Keratinocyte (primary cell): ENCODE measurements around the gene ITIH5. TPM values are rescaled to one million over a fixed set of nuclear protein-coding genes. Genes with fewer than 3 reads are reported as not detected.

Experiments
- DNase-seq: peaks from one replicate; pipeline ENCODE4 v3.0.0-alpha.2; 2011; ENCODE audit warnings: low read depth, missing footprints, low spot score
- FAIRE-seq: peaks from 2 replicates; lab custom pipeline; 2011; peaks lifted over from hg19 to GRCh38; lab: Jason Lieb, UNC
- H2AFZ ChIP-seq: 2 replicates; pipeline ENCODE4 v1.6.0; 2012; ENCODE audit warnings: low read length, control low read depth, inconsistent platforms; ENCODE audit not compliant: control insufficient read depth
- H3K27ac ChIP-seq: 2 replicates; pipeline ENCODE4 v1.5.1; 2011; ENCODE audit warnings: low read length; ENCODE audit not compliant: control insufficient read depth, insufficient read depth
- H3K27me3 ChIP-seq: 3 replicates; pipeline ENCODE4 v1.6.0; 2011; ENCODE audit warnings: low read length; ENCODE audit not compliant: control insufficient read depth, insufficient read depth; ENCODE audit errors: extremely low read depth
- H3K36me3 ChIP-seq, 2 experiments: 2 replicates in 1 of 2; 3 replicates in 1 of 2; pipeline ENCODE4 v1.5.1; 2011; ENCODE audit warnings: low read length in 2 of 2, mild to moderate bottlenecking in 1 of 2; ENCODE audit not compliant: control insufficient read depth in 2 of 2, insufficient read depth in 2 of 2; ENCODE audit errors: extremely low read depth in 1 of 2
- H3K4me1 ChIP-seq: 3 replicates; pipeline ENCODE4 v1.5.1; 2011; ENCODE audit warnings: low read length; ENCODE audit not compliant: control insufficient read depth, insufficient read depth; ENCODE audit errors: extremely low read depth
- H3K4me2 ChIP-seq: 3 replicates; pipeline ENCODE4 v1.6.0; 2011; ENCODE audit warnings: low read depth, low read length; ENCODE audit not compliant: control insufficient read depth, insufficient read depth; ENCODE audit errors: extremely low read depth
- H3K4me3 ChIP-seq, 3 experiments: fragments of 200-600 bp in 1 of 3; sonication (generic) in 1 of 3; 2 replicates in 2 of 3; 3 replicates in 1 of 3; pipeline ENCODE4 v1.5.1; 2011 to 2016; ENCODE audit warnings: low read length in 3 of 3, mild to moderate bottlenecking in 3 of 3, control low read depth in 2 of 3, inconsistent platforms in 1 of 3, low read depth in 1 of 3, mixed read lengths in 1 of 3, mixed run types in 1 of 3, moderate library complexity in 1 of 3; ENCODE audit not compliant: control insufficient read depth in 2 of 3, insufficient read depth in 2 of 3; ENCODE audit errors: extremely low read depth in 1 of 3
- H3K79me2 ChIP-seq: 2 replicates; pipeline ENCODE4 v1.6.0; 2012; ENCODE audit warnings: low read length; ENCODE audit not compliant: control insufficient read depth, insufficient read depth
- H3K9ac ChIP-seq: 3 replicates; pipeline ENCODE4 v1.6.0; 2011; ENCODE audit warnings: low read length; ENCODE audit not compliant: control insufficient read depth, insufficient read depth; ENCODE audit errors: extremely low read depth
- H3K9me1 ChIP-seq: 3 replicates; pipeline ENCODE4 v1.6.0; 2011; ENCODE audit warnings: low read length; ENCODE audit not compliant: control insufficient read depth, insufficient read depth; ENCODE audit errors: extremely low read depth
- H3K9me3 ChIP-seq: 2 replicates; pipeline ENCODE4 v1.5.1; 2012; ENCODE audit warnings: low read depth, low read length; ENCODE audit not compliant: control insufficient read depth
- H4K20me1 ChIP-seq: 3 replicates; pipeline ENCODE4 v1.6.0; 2011; ENCODE audit warnings: low read length; ENCODE audit not compliant: control insufficient read depth, insufficient read depth; ENCODE audit errors: extremely low read depth
- EZH2 ChIP-seq: IDR thresholded peaks from one replicate; pipeline ENCODE4 v1.6.1; 2012; ENCODE audit warnings: inconsistent platforms, mild to moderate bottlenecking, low read length, moderate library complexity
- dilution Hi-C: fragments of 300-500 bp; cut with MboI; formaldehyde crosslinking; loops from one replicate; pipeline ENCODE4 v1.7.0; 2020; ENCODE audit warnings: low sequenced_read_pairs; ENCODE audit not compliant: extremely low pct_ligation_motif_present
- polyA plus RNA-seq, 5 experiments: library from polyadenylated mRNA; depleted of rRNA in 3 of 5; stranded (reverse) in 3 of 5; stranded (forward) in 1 of 5; unstranded in 1 of 5; fragments of >200 nt; gene quantifications; 1 replicate in 1 of 5; 2 replicates in 3 of 5; 3 replicates in 1 of 5; pipeline versions ENCODE4 v1.2.1 to v1.2.3, GENCODE V29; 2011 to 2012; ENCODE audit warnings: missing spikeins in 2 of 5, low read depth in 1 of 5, low replicate concordance in 1 of 5
- TF ChIP-seq, protein P1 (sequence below), 3 experiments: IDR thresholded peaks in 1 of 3; conservative IDR thresholded peaks in 1 of 3; optimal IDR thresholded peaks in 1 of 3; 2 replicates in 2 of 3; 3 replicates in 1 of 3; pipeline versions ENCODE3 to v1.5.1; 2011; ENCODE audit warnings: low read length in 3 of 3, mild to moderate bottlenecking in 3 of 3, moderate library complexity in 2 of 3, control low read depth in 1 of 3, inconsistent platforms in 1 of 3; ENCODE audit not compliant: insufficient read depth in 2 of 3; ENCODE audit errors: extremely low read depth in 1 of 3

Gene ITIH5
- polyA plus RNA-seq, 1 donor (not counting 4 experiments of a cell fraction or from before 2014, with no cell fraction given) = not detected

DNA sequence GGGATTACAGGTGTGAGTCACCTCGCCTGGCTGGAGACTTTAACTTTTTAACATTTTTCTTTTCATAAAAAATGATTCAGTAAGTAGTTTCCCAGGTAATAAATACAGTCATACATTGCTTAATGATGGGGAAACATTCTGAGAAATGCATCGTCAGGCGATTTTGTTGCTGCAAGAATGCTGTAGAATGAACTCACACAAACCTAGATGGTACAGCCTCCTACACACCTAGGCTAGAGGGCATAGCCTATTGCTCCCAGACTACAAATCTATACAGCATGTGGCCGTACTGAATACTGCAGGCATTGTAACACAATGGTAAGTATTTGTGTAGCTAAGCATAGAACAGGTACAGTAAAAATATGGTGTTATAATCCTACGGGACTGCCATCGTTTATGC is 147.4 kb downstream of the ITIH5 start:
- Histone ChIP-seq H3K27me3 (peaks cover 2% of the 10 kb centered on the region), H3K9me3 (no peaks in the 10 kb centered on the region), H3K79me2 (no peaks in the 10 kb centered on the region), H3K4me3 (no peak overlapping the region), H4K20me1 (no peaks in the 10 kb centered on the region), H3K9me1 (no peaks in the 10 kb centered on the region), H3K9ac (no peak overlapping the region), H2AFZ (no peak overlapping the region), H3K4me1 (no peaks in the 10 kb centered on the region), H3K4me2 (no peak overlapping the region), H3K36me3 (no peaks in the 10 kb centered on the region), H3K27ac (no peak overlapping the region)
- FAIRE-seq (no peak), DNase-seq (no peak)
- no peak for TF ChIP-seq EZH2
- TF ChIP-seq, protein P1, sequence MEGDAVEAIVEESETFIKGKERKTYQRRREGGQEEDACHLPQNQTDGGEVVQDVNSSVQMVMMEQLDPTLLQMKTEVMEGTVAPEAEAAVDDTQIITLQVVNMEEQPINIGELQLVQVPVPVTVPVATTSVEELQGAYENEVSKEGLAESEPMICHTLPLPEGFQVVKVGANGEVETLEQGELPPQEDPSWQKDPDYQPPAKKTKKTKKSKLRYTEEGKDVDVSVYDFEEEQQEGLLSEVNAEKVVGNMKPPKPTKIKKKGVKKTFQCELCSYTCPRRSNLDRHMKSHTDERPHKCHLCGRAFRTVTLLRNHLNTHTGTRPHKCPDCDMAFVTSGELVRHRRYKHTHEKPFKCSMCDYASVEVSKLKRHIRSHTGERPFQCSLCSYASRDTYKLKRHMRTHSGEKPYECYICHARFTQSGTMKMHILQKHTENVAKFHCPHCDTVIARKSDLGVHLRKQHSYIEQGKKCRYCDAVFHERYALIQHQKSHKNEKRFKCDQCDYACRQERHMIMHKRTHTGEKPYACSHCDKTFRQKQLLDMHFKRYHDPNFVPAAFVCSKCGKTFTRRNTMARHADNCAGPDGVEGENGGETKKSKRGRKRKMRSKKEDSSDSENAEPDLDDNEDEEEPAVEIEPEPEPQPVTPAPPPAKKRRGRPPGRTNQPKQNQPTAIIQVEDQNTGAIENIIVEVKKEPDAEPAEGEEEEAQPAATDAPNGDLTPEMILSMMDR (optimal IDR thresholded peaks at IDR 0.05 in 1 of 3, IDR thresholded peaks at IDR 0.05 in 1 of 3, conservative IDR thresholded peaks at IDR 0.05 in 1 of 3; ENCODE audit: extremely low read depth in 1 of 3, insufficient read depth in 2 of 3, low read length in 3 of 3) = no peak
- dilution Hi-C loops = no loop called here

DNA sequence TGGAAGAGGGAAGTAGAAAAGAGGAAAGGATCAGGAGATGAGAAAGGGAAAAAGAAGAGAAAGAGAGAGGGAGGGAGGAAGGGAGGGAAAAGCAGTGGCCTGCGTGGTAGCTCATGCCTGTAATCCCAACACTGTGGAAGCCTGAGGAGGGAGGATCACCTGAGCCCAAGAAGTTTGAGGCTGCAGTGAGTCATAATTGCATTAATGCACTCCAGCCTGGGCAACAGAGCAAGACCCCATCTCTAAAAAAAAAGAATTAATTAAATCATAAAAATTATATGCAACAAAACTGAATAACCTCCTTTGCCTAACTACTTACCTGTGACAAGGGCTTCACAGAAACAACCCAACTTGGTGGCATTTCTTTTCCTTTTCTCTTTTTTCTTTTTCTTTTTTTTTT is 148.1 kb downstream of the ITIH5 start:
- dilution Hi-C loops = no loop called here
- FAIRE-seq = no peak

More for the DNA sequence above, 148.1 kb downstream of the ITIH5 start:
- H2AFZ ChIP-seq = no peak overlapping the region
- no peaks in the 10 kb centered on the region for H3K9me1 ChIP-seq
- no peak overlapping the region for H3K4me3 ChIP-seq
- no peaks in the 10 kb centered on the region for H3K4me1 ChIP-seq
- H4K20me1 ChIP-seq = no peaks in the 10 kb centered on the region
- no peaks in the 10 kb centered on the region for H3K79me2 ChIP-seq
- H3K27me3 ChIP-seq = peaks cover 8% of the 10 kb centered on the region
- no peak overlapping the region for H3K4me2 ChIP-seq
- DNase-seq = no peak
- H3K36me3 ChIP-seq = no peaks in the 10 kb centered on the region
- H3K9ac ChIP-seq = no peak overlapping the region
- H3K27ac ChIP-seq = no peak overlapping the region
- TF ChIP-seq, protein P1 (optimal IDR thresholded peaks at IDR 0.05 in 1 of 3, IDR thresholded peaks at IDR 0.05 in 1 of 3, conservative IDR thresholded peaks at IDR 0.05 in 1 of 3; ENCODE audit: extremely low read depth in 1 of 3, insufficient read depth in 2 of 3, low read length in 3 of 3) = no peak
- no peak for TF ChIP-seq EZH2
- no peaks in the 10 kb centered on the region for H3K9me3 ChIP-seq
